Transverse colon (tissue), 4 donors: ENCODE data around the gene CCDC6. TPM values are rescaled to one million over a fixed set of nuclear protein-coding genes. Genes with fewer than 3 reads are reported as not detected.

ENCODE experiments used
- DNase-seq: peaks from one replicate; pipeline ENCODE4 v3.0.0-alpha.2; 2019
- H3K27ac ChIP-seq, 4 donors: fragments of 200-600 bp; sonication (generic); 2 replicates each; pipeline ENCODE4 v1.5.1; 2016 to 2018; ENCODE audit warnings: inconsistent platforms in 4 of 4
- H3K27me3 ChIP-seq: fragments of 200-600 bp; sonication (generic); 2 replicates; pipeline ENCODE4 v1.5.1; 2017; ENCODE audit warnings: inconsistent platforms
- H3K36me3 ChIP-seq, 4 donors: fragments of 200-600 bp; sonication (generic); 2 replicates each; pipeline ENCODE4 v1.5.1; 2017 to 2019; ENCODE audit warnings: inconsistent platforms in 4 of 4
- H3K4me1 ChIP-seq, 4 donors: fragments of 200-600 bp; sonication (generic); 2 replicates each; pipeline ENCODE4 v1.5.1; 2017 to 2020; ENCODE audit warnings: inconsistent platforms in 4 of 4
- H3K4me3 ChIP-seq, 4 donors: fragments of 200-600 bp; sonication (generic); 1 replicate in 1 of 4; 2 replicates in 3 of 4; pipeline versions ENCODE4 v1.5.1 to v1.6.1; 2017 to 2019; ENCODE audit warnings: inconsistent platforms in 4 of 4
- H3K9me3 ChIP-seq, 2 donors: fragments of 200-600 bp; sonication (generic); 2 replicates each; pipeline ENCODE4 v1.5.1; 2017 to 2019; ENCODE audit warnings: inconsistent platforms in 2 of 2
- EP300 ChIP-seq: sonication (generic); formaldehyde crosslinking; IDR thresholded peaks from one replicate; pipeline ENCODE4 v1.6.1; 2017; ENCODE audit warnings: antibody characterized with exemption, low read depth
- POLR2A ChIP-seq: fragments of 450-650 bp; IDR thresholded peaks from one replicate; pipeline ENCODE4 v1.6.1; 2016; ENCODE audit warnings: antibody characterized with exemption, mild to moderate bottlenecking, moderate library complexity
- POLR2AphosphoS5 ChIP-seq, 3 donors: sonication (generic); formaldehyde crosslinking; IDR thresholded peaks; one replicate each; pipeline ENCODE4 v1.6.1; 2016; ENCODE audit warnings: antibody characterized with exemption in 3 of 3
- WGBS, 2 donors: methylation state at CpG; one replicate each; pipeline ENCODE4 v1.1.5; 2018; ENCODE audit warnings: low coverage in 1 of 2; 5-methylcytosine and 5-hydroxymethylcytosine counted together
- in situ Hi-C, 4 donors: fragments of 200-750 bp; cut with MboI; loops; one replicate each; pipeline versions ENCODE4 v1.15.0 to v1.15.1; 2017; ENCODE audit warnings: low sequenced_read_pairs in 3 of 4, low pct_ligation_motif_present in 1 of 4, low pct_unique_long_range_greater_than_20kb in 1 of 4
- intact Hi-C: fragments of 100-400 bp; cut with DNase I; formaldehyde crosslinking; loops from one replicate; pipeline ENCODE4 v1.15.1; 2023; ENCODE audit warnings: low total_unique reads
- total RNA-seq, 4 donors: library from RNA; depleted of rRNA; stranded (reverse); fragments of >200 nt; gene quantifications; one replicate each; pipeline ENCODE4 v1.1.0, GENCODE V29; 2016
- TF ChIP-seq, protein P1 (sequence below), 5 experiments: fragments of 200-600 bp in 3 of 5; fragments of 450-650 bp in 2 of 5; sonication (generic) in 3 of 5; IDR thresholded peaks; 1 replicate in 2 of 5; 2 replicates in 3 of 5; pipeline ENCODE4 v1.5.1; 2016 to 2017; ENCODE audit warnings: antibody characterized with exemption in 5 of 5, inconsistent platforms in 3 of 5, mild to moderate bottlenecking in 2 of 5, moderate library complexity in 1 of 5

CCDC6 gene
- total RNA-seq, 4 donors from 2014 or later = 26.2 to 56.7 (median 49.5) TPM

- intact Hi-C loops (no loop called here), in situ Hi-C loops (loop anchor here in 2 of 4 donors (25.0 kb wide), 1 partner anchor 211 kb away; no protein-coding TSS in a partner anchor)
- TF ChIP-seq, protein P1, sequence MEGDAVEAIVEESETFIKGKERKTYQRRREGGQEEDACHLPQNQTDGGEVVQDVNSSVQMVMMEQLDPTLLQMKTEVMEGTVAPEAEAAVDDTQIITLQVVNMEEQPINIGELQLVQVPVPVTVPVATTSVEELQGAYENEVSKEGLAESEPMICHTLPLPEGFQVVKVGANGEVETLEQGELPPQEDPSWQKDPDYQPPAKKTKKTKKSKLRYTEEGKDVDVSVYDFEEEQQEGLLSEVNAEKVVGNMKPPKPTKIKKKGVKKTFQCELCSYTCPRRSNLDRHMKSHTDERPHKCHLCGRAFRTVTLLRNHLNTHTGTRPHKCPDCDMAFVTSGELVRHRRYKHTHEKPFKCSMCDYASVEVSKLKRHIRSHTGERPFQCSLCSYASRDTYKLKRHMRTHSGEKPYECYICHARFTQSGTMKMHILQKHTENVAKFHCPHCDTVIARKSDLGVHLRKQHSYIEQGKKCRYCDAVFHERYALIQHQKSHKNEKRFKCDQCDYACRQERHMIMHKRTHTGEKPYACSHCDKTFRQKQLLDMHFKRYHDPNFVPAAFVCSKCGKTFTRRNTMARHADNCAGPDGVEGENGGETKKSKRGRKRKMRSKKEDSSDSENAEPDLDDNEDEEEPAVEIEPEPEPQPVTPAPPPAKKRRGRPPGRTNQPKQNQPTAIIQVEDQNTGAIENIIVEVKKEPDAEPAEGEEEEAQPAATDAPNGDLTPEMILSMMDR (IDR thresholded peaks at IDR 0.05) = no peak
- TF ChIP-seq EP300 = no peak
- TF ChIP-seq POLR2A = no peak
- TF ChIP-seq POLR2AphosphoS5 (IDR thresholded peaks at IDR 0.05) = no peak
- no peaks in the 10 kb centered on the region for H3K9me3 ChIP-seq
- H3K4me1 ChIP-seq = peaks cover 0 to 10% (median 0%) of the 10 kb centered on the region in 4 donors
- no peaks in the 10 kb centered on the region for H3K36me3 ChIP-seq
- no peak overlapping the region for H3K4me3 ChIP-seq
- H3K27ac ChIP-seq = no peak overlapping the region
- DNase-seq = no peak
- H3K27me3 ChIP-seq = no peaks in the 10 kb centered on the region
Observed at GRCh38 chr10:59825932-59826331, 80.4 kb downstream of the CCDC6 start.

DNA sequence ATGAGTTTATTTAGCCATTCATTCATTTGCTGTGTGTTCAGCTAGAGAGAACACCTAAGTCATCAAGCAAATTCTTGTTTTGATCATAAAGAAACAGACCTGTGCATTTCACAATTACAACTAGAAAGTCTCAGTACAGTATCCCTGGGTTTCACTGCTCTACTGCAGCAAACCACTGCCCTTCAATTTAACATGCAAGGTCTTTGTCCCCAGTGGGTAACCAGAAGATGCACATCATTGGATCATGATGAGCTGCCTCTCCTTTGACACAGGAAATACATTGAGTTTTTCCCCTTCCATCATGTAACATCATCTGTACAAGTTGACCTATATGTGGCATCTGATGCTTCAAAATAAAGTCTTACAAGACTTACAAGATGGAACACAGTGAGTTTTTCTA, 82.6 kb downstream of the CCDC6 start:
- TF ChIP-seq, protein P1 (IDR thresholded peaks at IDR 0.05) = no peak
- TF ChIP-seq POLR2A = no peak
- TF ChIP-seq EP300 = no peak
- no peak for TF ChIP-seq POLR2AphosphoS5 (IDR thresholded peaks at IDR 0.05)
- no peaks in the 10 kb centered on the region for H3K36me3 ChIP-seq
- no peak overlapping the region for H3K27ac ChIP-seq
- H3K4me3 ChIP-seq = no peak overlapping the region
- no peaks in the 10 kb centered on the region for H3K9me3 ChIP-seq
- H3K4me1 ChIP-seq = peaks cover 0 to 10% (median 0%) of the 10 kb centered on the region in 4 donors
- H3K27me3 ChIP-seq = no peaks in the 10 kb centered on the region
- no peak for DNase-seq
- in situ Hi-C loops (loop anchor here in 3 of 4 donors (25.0 kb wide), 2 partner anchors 586 to 1036 kb away; no protein-coding TSS in a partner anchor), intact Hi-C loops (no loop called here)

DNA sequence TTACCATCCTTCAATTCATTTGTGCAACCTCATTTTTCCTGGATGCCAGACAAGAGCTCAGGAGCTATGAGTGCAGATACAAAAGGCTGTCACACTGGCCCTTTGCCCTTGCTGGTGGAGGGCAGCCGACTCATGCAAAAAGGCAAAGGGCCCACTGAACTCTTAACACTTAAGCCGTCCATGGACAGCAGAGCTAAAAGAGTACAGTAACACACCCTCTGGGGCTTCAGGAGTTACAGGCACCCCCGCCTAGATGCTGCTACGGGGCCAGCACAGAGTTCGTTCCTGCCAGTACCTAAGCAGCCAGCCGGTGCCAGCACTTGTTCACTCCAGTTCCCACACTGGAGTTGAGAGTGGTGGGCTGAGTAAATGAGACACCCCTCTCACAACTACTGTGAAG, 83.2 kb downstream of the CCDC6 start:
- Histone ChIP-seq H3K4me1 (peaks cover 0 to 10% (median 0%) of the 10 kb centered on the region in 4 donors), H3K4me3 (no peak overlapping the region), H3K36me3 (no peaks in the 10 kb centered on the region), H3K9me3 (no peaks in the 10 kb centered on the region), H3K27me3 (no peaks in the 10 kb centered on the region), H3K27ac (no peak overlapping the region)
- in situ Hi-C loops (loop anchor here in 3 of 4 donors (25.0 kb wide), 2 partner anchors 586 to 1036 kb away; no protein-coding TSS in a partner anchor), intact Hi-C loops (no loop called here)
- TF ChIP-seq, protein P1 (IDR thresholded peaks at IDR 0.05) = no peak
- TF ChIP-seq EP300 (no peak), POLR2AphosphoS5 (IDR thresholded peaks at IDR 0.05) (no peak), POLR2A (no peak)
- DNase-seq = no peak
- WGBS, 2 donors = 95% methylated on average over 6 of the region's 6 CpGs; no CpG with 5 or more reads in 1 of the 2 donors

GRCh38 chr10:59820471-59820870, 85.9 kb downstream of the CCDC6 start:
- Histone ChIP-seq H3K36me3 (no peaks in the 10 kb centered on the region), H3K4me1 (no peaks in the 10 kb centered on the region), H3K27ac (no peak overlapping the region), H3K9me3 (no peaks in the 10 kb centered on the region), H3K4me3 (no peak overlapping the region), H3K27me3 (no peaks in the 10 kb centered on the region)
- 86 to 91% methylated on average over 5 of the region's 5 CpGs for WGBS, 2 donors
- TF ChIP-seq POLR2A (no peak), POLR2AphosphoS5 (IDR thresholded peaks at IDR 0.05) (no peak), EP300 (no peak)
- TF ChIP-seq, protein P1 (IDR thresholded peaks at IDR 0.05) = no peak
- in situ Hi-C loops = loop anchor here in 3 of 4 donors (25.0 kb wide), 2 partner anchors 583 to 1033 kb away; no protein-coding TSS in a partner anchor
- intact Hi-C loops = no loop called here
- DNase-seq = no peak
